Measurements from ENCODE around the gene UBE2Q1.

- TF ChIP-seq ZNF274 (IDR thresholded peaks at IDR 0.05; ENCODE audit: borderline replicate concordance, extremely low read depth, low read length) (no peak), CTCF (IDR thresholded peaks at IDR 0.05; ENCODE audit: control extremely low read depth in 1 of 3, insufficient read depth in 1 of 3, low read depth in 1 of 3, low read length in 3 of 3) (no peak), SIRT6 (IDR thresholded peaks at IDR 0.05; ENCODE audit: low read length) (no peak), POLR2AphosphoS5 (IDR thresholded peaks at IDR 0.05; ENCODE audit: low read depth, low read length) (no peak), ATF3 (IDR thresholded peaks at IDR 0.05; ENCODE audit: insufficient read depth, low read depth, low read length) (no peak), RAD21 (IDR thresholded peaks at IDR 0.05 in 1 of 2, conservative IDR thresholded peaks at IDR 0.05 in 1 of 2; ENCODE audit: low read depth in 2 of 2, low read length in 2 of 2) (no peak), CBX5 (IDR thresholded peaks at IDR 0.05; ENCODE audit: low read depth, low read length) (no peak), POLR2A (IDR thresholded peaks at IDR 0.05; ENCODE audit: control extremely low read depth in 1 of 2, low read depth in 2 of 2, low read length in 2 of 2) (no peak), CHD2 (IDR thresholded peaks at IDR 0.05; ENCODE audit: low read length) (no peak)
Measured at GRCh38 chr1:154571964-154572288, 13.5 kb upstream of the UBE2Q1 start.

All from H1 (cell line).